ENCODE data around the gene C18orf32. TPM values are rescaled to one million over a fixed set of nuclear protein-coding genes. Genes with fewer than 3 reads are reported as not detected.
A peak's percentile ranks its signal among the peaks of the same experiment; 100 is the strongest.

The C18orf32 gene
- total and polyA plus RNA-seq, 2 of the 8 experiments (the other 6 are each of a cell fraction or from before 2014, with no cell fraction given): 17.3 to 20.1 TPM

DNA sequence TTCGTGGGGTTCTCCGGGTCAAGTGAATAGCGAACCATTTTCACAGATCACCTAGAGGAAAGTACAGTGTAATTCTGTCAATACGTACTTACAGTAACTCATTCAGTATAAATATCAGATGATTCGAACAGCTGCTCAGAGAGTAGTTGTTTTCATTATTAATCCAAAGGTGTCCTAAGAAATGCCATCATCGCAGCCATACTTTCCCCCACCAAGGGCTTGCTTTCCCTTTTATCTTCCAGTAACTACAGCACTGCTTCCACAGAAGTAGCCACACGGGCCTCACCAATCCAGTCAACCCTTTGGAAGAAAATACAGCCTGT, 4.5 kb upstream of the C18orf32 start:
- Histone ChIP-seq H2BK5ac (ENCODE audit: low read depth, low read length) (peak overlapping the region; percentile 96), H3K18ac (ENCODE audit: extremely low read depth, low read length) (peak overlapping the region; percentile 81), H4K8ac (ENCODE audit: extremely low read depth, insufficient read depth, low read length) (peak overlapping the region; percentile 97; the same call in 1 of the 2 replicates), H2BK15ac (ENCODE audit: low read length) (no peak overlapping the region), H3K4ac (replicated peaks; ENCODE audit: insufficient read length, low read depth, low read length) (no peak overlapping the region), H2AK5ac (ENCODE audit: low read depth, low read length) (peak overlapping the region; percentile 82; the same call in 1 of the 2 replicates), H3K56ac (replicated peaks; ENCODE audit: insufficient read length, low read depth, low read length) (peak overlapping the region; percentile 50), H3K4me2 (ENCODE audit: insufficient read depth in 1 of 2, low read depth in 2 of 2, low read length in 2 of 2) (peak overlapping the region; percentile 79 to 89), H2BK12ac (ENCODE audit: low read depth, low read length) (peak overlapping the region; percentile 72; the same call in 1 of the 2 replicates), H3K14ac (ENCODE audit: insufficient read length) (no peak overlapping the region), H4K5ac (ENCODE audit: insufficient read length, low read depth, low read length) (peak overlapping the region; percentile 69), H3K79me1 (ENCODE audit: low read depth, low read length) (no peaks in the 10 kb centered on the region), H4K91ac (replicated peaks; ENCODE audit: insufficient read length, low read length) (no peak overlapping the region), H3K36me3 (ENCODE audit: control insufficient read depth in 2 of 4, insufficient read depth in 4 of 4, low read length in 3 of 4) (peaks cover 15 to 45% (median 37%) of the 10 kb centered on the region in 4 experiments), H3K4me1 (replicated peaks in 1 of 4; ENCODE audit: control insufficient read depth in 3 of 4, insufficient read depth in 4 of 4, low read length in 3 of 4) (peaks cover 3 to 5% (median 3%) of the 10 kb centered on the region in 4 experiments; a peak in 5 of 7 replicates), H3K79me2 (ENCODE audit: control insufficient read depth in 1 of 2, insufficient read depth in 2 of 2, low read length in 2 of 2) (peaks cover 6 to 27% of the 10 kb centered on the region in 2 experiments), H3K27me3 (replicated peaks in 1 of 4; ENCODE audit: control insufficient read depth in 3 of 4, extremely low read depth in 1 of 4, insufficient read depth in 3 of 4, low read length in 3 of 4) (no peaks in the 10 kb centered on the region), H3K23me2 (ENCODE audit: low read depth, low read length) (peaks cover 6% of the 10 kb centered on the region), H2BK120ac (replicated peaks; ENCODE audit: low read depth, low read length) (no peak overlapping the region), H3K4me3 (ENCODE audit: extremely low read depth in 1 of 4, insufficient read depth in 2 of 4, low read depth in 3 of 4, low read length in 4 of 4) (peak overlapping the region; percentile 88 to 99 (median 92)), H4K20me1 (replicated peaks in 1 of 2; ENCODE audit: control insufficient read depth in 1 of 2, insufficient read depth in 2 of 2, low read length in 2 of 2) (peaks cover 5 to 7% of the 10 kb centered on the region in 2 experiments), H2BK20ac (ENCODE audit: low read length) (no peak overlapping the region), H2AFZ (ENCODE audit: low read length) (no peak overlapping the region), H3K9me3 (ENCODE audit: insufficient read depth in 2 of 2, low read depth in 1 of 2, low read length in 1 of 2) (no peaks in the 10 kb centered on the region), H3K9ac (replicated peaks in 1 of 4; ENCODE audit: extremely low read depth in 1 of 4, low read depth in 3 of 4, low read length in 3 of 4) (peak overlapping the region; percentile 98 to 100 (median 99)), H3K27ac (ENCODE audit: low read depth, low read length) (peak overlapping the region; percentile 91), H3K23ac (ENCODE audit: insufficient read length) (no peak overlapping the region)
- DNase-seq (ENCODE audit: low read depth in 1 of 2, low spot score in 2 of 2): no peak
- no peak for FAIRE-seq
- 11% methylated on average over 7 of the region's 7 CpGs; no CpG with 5 or more reads in 1 of the 2 experiments for WGBS, 2 experiments (ENCODE audit: extremely low coverage in 1 of 2, insufficient coverage in 1 of 2, insufficient read length in 1 of 2, insufficient replicate concordance in 2 of 2, low coverage in 1 of 2, low lambda C conversion rate in 2 of 2, missing lambda C conversion rate in 1 of 2)
- POLR2A ChIA-PET (ENCODE audit: partially characterized antibody): interaction anchor here (1.0 to 1.4 kb wide), 5 partner anchors 10 to 259 kb away, joined by 3 to 8 read pairs (median 4); no protein-coding TSS in a partner anchor
- CTCF ChIA-PET (ENCODE audit: partially characterized antibody): no interaction called here
- TF ChIP-seq TAF1 (IDR thresholded peaks at IDR 0.05; ENCODE audit: low read depth, low read length) (no peak), CHD1 (IDR thresholded peaks at IDR 0.05; ENCODE audit: low read depth, low read length) (no peak), POLR2AphosphoS5 (IDR thresholded peaks at IDR 0.05; ENCODE audit: low read depth, low read length) (no peak), RXRA (IDR thresholded peaks at IDR 0.05; ENCODE audit: insufficient read depth, low read depth, low read length) (no peak), CREB1 (IDR thresholded peaks at IDR 0.05) (no peak), SP1 (IDR thresholded peaks at IDR 0.05; ENCODE audit: low read depth, low read length) (no peak), RNF2 (IDR thresholded peaks at IDR 0.05; ENCODE audit: borderline replicate concordance, low read depth, low read length, missing control alignments, poor library complexity, severe bottlenecking) (no peak), ZNF274 (IDR thresholded peaks at IDR 0.05; ENCODE audit: borderline replicate concordance, extremely low read depth, low read length) (no peak), SRF (IDR thresholded peaks at IDR 0.05; ENCODE audit: low read depth, low read length) (no peak), KDM4A (IDR thresholded peaks at IDR 0.05; ENCODE audit: low read depth, low read length, severe bottlenecking) (no peak), MAX (IDR thresholded peaks at IDR 0.05) (no peak), SIN3A (conservative IDR thresholded peaks at IDR 0.05 in 1 of 2, IDR thresholded peaks at IDR 0.05 in 1 of 2; ENCODE audit: low read depth in 1 of 2, low read length in 2 of 2) (no peak), BCL11A (IDR thresholded peaks at IDR 0.05; ENCODE audit: low read depth in 2 of 2, low read length in 2 of 2) (no peak)
